Measurements from ENCODE around the gene APPBP2.

- TF ChIP-seq, protein P1, sequence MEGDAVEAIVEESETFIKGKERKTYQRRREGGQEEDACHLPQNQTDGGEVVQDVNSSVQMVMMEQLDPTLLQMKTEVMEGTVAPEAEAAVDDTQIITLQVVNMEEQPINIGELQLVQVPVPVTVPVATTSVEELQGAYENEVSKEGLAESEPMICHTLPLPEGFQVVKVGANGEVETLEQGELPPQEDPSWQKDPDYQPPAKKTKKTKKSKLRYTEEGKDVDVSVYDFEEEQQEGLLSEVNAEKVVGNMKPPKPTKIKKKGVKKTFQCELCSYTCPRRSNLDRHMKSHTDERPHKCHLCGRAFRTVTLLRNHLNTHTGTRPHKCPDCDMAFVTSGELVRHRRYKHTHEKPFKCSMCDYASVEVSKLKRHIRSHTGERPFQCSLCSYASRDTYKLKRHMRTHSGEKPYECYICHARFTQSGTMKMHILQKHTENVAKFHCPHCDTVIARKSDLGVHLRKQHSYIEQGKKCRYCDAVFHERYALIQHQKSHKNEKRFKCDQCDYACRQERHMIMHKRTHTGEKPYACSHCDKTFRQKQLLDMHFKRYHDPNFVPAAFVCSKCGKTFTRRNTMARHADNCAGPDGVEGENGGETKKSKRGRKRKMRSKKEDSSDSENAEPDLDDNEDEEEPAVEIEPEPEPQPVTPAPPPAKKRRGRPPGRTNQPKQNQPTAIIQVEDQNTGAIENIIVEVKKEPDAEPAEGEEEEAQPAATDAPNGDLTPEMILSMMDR (conservative IDR thresholded peaks at IDR 0.05 in 1 of 2, IDR thresholded peaks at IDR 0.05 in 1 of 2; ENCODE audit: extremely low read depth in 1 of 2, insufficient read depth in 1 of 2, low read depth in 1 of 2, low read length in 2 of 2) = no peak
- TF ChIP-seq EZH2 (IDR thresholded peaks at IDR 0.05; ENCODE audit: borderline replicate concordance, low read length) = no peak
These were observed 736 bp downstream of the APPBP2 start for GRCh38 chr17:60525328-60525684.

Data from mammary epithelial cell (primary cell).